OCI-LY1 (cell line): ENCODE measurements around the gene CHD1.
A peak's percentile ranks its signal among the peaks of the same experiment; 100 is the strongest.

Experiments used
- H2AFZ ChIP-seq: fragments of 200-600 bp; sonication (generic), shearing (Covaris generic); 2 replicates; pipeline ENCODE4 v1.6.0; 2014; ENCODE audit warnings: antibody characterized with exemption, mild to moderate bottlenecking, low read length
- H3F3A ChIP-seq: fragments of 200-600 bp; sonication (generic), shearing (Covaris generic); 2 replicates; pipeline ENCODE4 v1.6.0; 2014; ENCODE audit warnings: mild to moderate bottlenecking, antibody characterized with exemption, low read length, moderate library complexity; ENCODE audit not compliant: insufficient read depth
- H3K27ac ChIP-seq: fragments of 200-600 bp; sonication (generic); 2 replicates; pipeline ENCODE4 v1.5.1; 2014; ENCODE audit warnings: low read length, mixed run types, mild to moderate bottlenecking, low read depth; ENCODE audit not compliant: poor library complexity, severe bottlenecking
- H3K27me3 ChIP-seq: fragments of 200-600 bp; sonication (generic); 2 replicates; pipeline ENCODE4 v1.6.0; 2014; ENCODE audit warnings: antibody characterized with exemption, mild to moderate bottlenecking, low read length, moderate library complexity; ENCODE audit not compliant: insufficient read depth
- H3K36me3 ChIP-seq: fragments of 200-600 bp; sonication (generic); 2 replicates; pipeline ENCODE4 v1.6.1; 2014; ENCODE audit warnings: mild to moderate bottlenecking, antibody characterized with exemption, low read length, moderate library complexity, mixed read lengths; ENCODE audit not compliant: insufficient read depth
- H3K4me1 ChIP-seq: fragments of 200-600 bp; sonication (generic); 2 replicates; pipeline ENCODE4 v1.5.1; 2014; ENCODE audit warnings: mild to moderate bottlenecking, low read length, moderate library complexity; ENCODE audit not compliant: insufficient read depth, severe bottlenecking
- H3K4me2 ChIP-seq: fragments of 200-600 bp; sonication (generic), shearing (Covaris generic); 2 replicates; pipeline ENCODE4 v1.6.1; 2014; ENCODE audit warnings: low read length
- H3K4me3 ChIP-seq: fragments of 200-600 bp; sonication (generic); 2 replicates; pipeline ENCODE4 v1.5.1; 2014; ENCODE audit warnings: low read length, low read depth, mild to moderate bottlenecking, mixed read lengths; ENCODE audit not compliant: poor library complexity, severe bottlenecking
- H3K79me2 ChIP-seq: fragments of 200-600 bp; shearing (Covaris generic); 2 replicates; pipeline ENCODE4 v1.6.1; 2016; ENCODE audit warnings: mixed run types, low read length, mixed read lengths; ENCODE audit not compliant: insufficient read depth
- H3K9ac ChIP-seq: fragments of 200-600 bp; sonication (generic), shearing (Covaris generic); 2 replicates; pipeline ENCODE4 v1.6.1; 2014; ENCODE audit warnings: mild to moderate bottlenecking, low read length, mixed read lengths
- H3K9me2 ChIP-seq: fragments of 200-600 bp; sonication (generic), shearing (Covaris generic); 2 replicates; pipeline ENCODE4 v1.6.1; 2014; ENCODE audit warnings: low read depth, mild to moderate bottlenecking, low read length, mixed read lengths
- H3K9me3 ChIP-seq: fragments of 200-600 bp; shearing (Covaris generic); 2 replicates; pipeline ENCODE4 v1.6.1; 2014; ENCODE audit warnings: low read length, mixed read lengths
- H4K20me1 ChIP-seq: fragments of 200-600 bp; sonication (generic), shearing (Covaris generic); 2 replicates; pipeline ENCODE4 v1.6.0; 2016; ENCODE audit warnings: mild to moderate bottlenecking, low read length; ENCODE audit not compliant: insufficient read depth
- EZH2 ChIP-seq: fragments of 200-600 bp; sonication (generic), shearing (Covaris generic); IDR thresholded peaks from 2 replicates; pipeline ENCODE4 v1.8.0; 2017; ENCODE audit warnings: borderline replicate concordance, mixed run types, mild to moderate bottlenecking, antibody characterized with exemption, low read length, moderate library complexity, mixed read lengths
- TF ChIP-seq, protein P1 (sequence below): fragments of 200-600 bp; sonication (generic), shearing (Covaris generic); IDR thresholded peaks from 2 replicates; pipeline ENCODE4 v1.5.1; 2017; ENCODE audit warnings: mild to moderate bottlenecking, antibody characterized with exemption, low read length, moderate library complexity, mixed read lengths

Gene CHD1

GRCh38 chr5:98840946-98841345 lies 87.9 kb downstream of the CHD1 start:
- TF ChIP-seq, protein P1, sequence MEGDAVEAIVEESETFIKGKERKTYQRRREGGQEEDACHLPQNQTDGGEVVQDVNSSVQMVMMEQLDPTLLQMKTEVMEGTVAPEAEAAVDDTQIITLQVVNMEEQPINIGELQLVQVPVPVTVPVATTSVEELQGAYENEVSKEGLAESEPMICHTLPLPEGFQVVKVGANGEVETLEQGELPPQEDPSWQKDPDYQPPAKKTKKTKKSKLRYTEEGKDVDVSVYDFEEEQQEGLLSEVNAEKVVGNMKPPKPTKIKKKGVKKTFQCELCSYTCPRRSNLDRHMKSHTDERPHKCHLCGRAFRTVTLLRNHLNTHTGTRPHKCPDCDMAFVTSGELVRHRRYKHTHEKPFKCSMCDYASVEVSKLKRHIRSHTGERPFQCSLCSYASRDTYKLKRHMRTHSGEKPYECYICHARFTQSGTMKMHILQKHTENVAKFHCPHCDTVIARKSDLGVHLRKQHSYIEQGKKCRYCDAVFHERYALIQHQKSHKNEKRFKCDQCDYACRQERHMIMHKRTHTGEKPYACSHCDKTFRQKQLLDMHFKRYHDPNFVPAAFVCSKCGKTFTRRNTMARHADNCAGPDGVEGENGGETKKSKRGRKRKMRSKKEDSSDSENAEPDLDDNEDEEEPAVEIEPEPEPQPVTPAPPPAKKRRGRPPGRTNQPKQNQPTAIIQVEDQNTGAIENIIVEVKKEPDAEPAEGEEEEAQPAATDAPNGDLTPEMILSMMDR: no peak
- TF ChIP-seq EZH2: no peak
- Histone ChIP-seq H3K27me3 (no peaks in the 10 kb centered on the region), H3K9ac (no peak overlapping the region), H3K4me2 (no peak overlapping the region), H3K9me3 (peaks cover 5% of the 10 kb centered on the region; the same call in 1 of the 2 replicates), H3K79me2 (no peaks in the 10 kb centered on the region), H3K27ac (no peak overlapping the region), H4K20me1 (no peaks in the 10 kb centered on the region), H3K9me2 (no peaks in the 10 kb centered on the region), H3K36me3 (no peaks in the 10 kb centered on the region), H2AFZ (no peak overlapping the region), H3K4me3 (no peak overlapping the region), H3F3A (no peaks in the 10 kb centered on the region), H3K4me1 (no peaks in the 10 kb centered on the region)

- H3K4me2 ChIP-seq: no peak overlapping the region
- H3K9me3 ChIP-seq: peaks cover 3% of the 10 kb centered on the region; the same call in 1 of the 2 replicates
- no peaks in the 10 kb centered on the region for H3K27me3 ChIP-seq
- H3F3A ChIP-seq: no peaks in the 10 kb centered on the region
- H4K20me1 ChIP-seq: no peaks in the 10 kb centered on the region
- H3K36me3 ChIP-seq: no peaks in the 10 kb centered on the region
- no peaks in the 10 kb centered on the region for H3K4me1 ChIP-seq
- H3K79me2 ChIP-seq: no peaks in the 10 kb centered on the region
- no peak overlapping the region for H3K27ac ChIP-seq
- H3K9me2 ChIP-seq: no peaks in the 10 kb centered on the region
- no peak overlapping the region for H3K4me3 ChIP-seq
- H3K9ac ChIP-seq: no peak overlapping the region
- TF ChIP-seq EZH2: no peak
- TF ChIP-seq, protein P1: peak; percentile 32; the same call in 1 of the 2 replicates
- no peak overlapping the region for H2AFZ ChIP-seq
These were observed 89.1 kb downstream of the CHD1 start for GRCh38 chr5:98839469-98840383.

GRCh38 chr5:98836175-98836574 lies 92.6 kb downstream of the CHD1 start:
- no peaks in the 10 kb centered on the region for H3K9me3 ChIP-seq
- no peaks in the 10 kb centered on the region for H4K20me1 ChIP-seq
- TF ChIP-seq, protein P1: no peak
- TF ChIP-seq EZH2: no peak
- no peak overlapping the region for H3K4me3 ChIP-seq
- no peak overlapping the region for H3K9ac ChIP-seq
- no peaks in the 10 kb centered on the region for H3K9me2 ChIP-seq
- H3K4me1 ChIP-seq: no peaks in the 10 kb centered on the region
- H3K27ac ChIP-seq: no peak overlapping the region
- H3K36me3 ChIP-seq: no peaks in the 10 kb centered on the region
- H3K4me2 ChIP-seq: no peak overlapping the region
- H2AFZ ChIP-seq: no peak overlapping the region
- H3F3A ChIP-seq: no peaks in the 10 kb centered on the region
- no peaks in the 10 kb centered on the region for H3K79me2 ChIP-seq
- no peaks in the 10 kb centered on the region for H3K27me3 ChIP-seq
